ENCODE results near the gene DNASE1L2.
"Not testable (repeated sequence)": the region's sequence is repeated elsewhere in the genome, so short reads cannot be mapped to it uniquely, and the experiment has no call there.

DNASE1L2 gene

GRCh38 chr16:2226245-2226793 lies 9.9 kb upstream of the DNASE1L2 start:
- DNase-seq = no peak

GRCh38 chr16:2226918-2227317 lies 9.3 kb upstream of the DNASE1L2 start:
- DNase-seq = no peak

- DNase-seq = no peak
These were observed 8.0 kb upstream of the DNASE1L2 start for GRCh38 chr16:2228161-2228824.

GRCh38 chr16:2229091-2229490 lies 7.2 kb upstream of the DNASE1L2 start:
- DNase-seq = no peak

GRCh38 chr16:2229632-2230250 lies 6.5 kb upstream of the DNASE1L2 start:
- no peak for DNase-seq

GRCh38 chr16:2230376-2230775 lies 5.9 kb upstream of the DNASE1L2 start:
- no peak for DNase-seq

GRCh38 chr16:2231016-2231931 lies 5.0 kb upstream of the DNASE1L2 start:
- DNase-seq = no peak

- DNase-seq = no peak
These were observed 3.9 kb upstream of the DNASE1L2 start for GRCh38 chr16:2232094-2232990.

- no peak for DNase-seq
These were observed 3.0 kb upstream of the DNASE1L2 start for GRCh38 chr16:2233046-2233775.

GRCh38 chr16:2233872-2234812 lies 2.1 kb upstream of the DNASE1L2 start:
- DNase-seq = peak; percentile 90

- DNase-seq = no peak
These were observed 1.5 kb upstream of the DNASE1L2 start for GRCh38 chr16:2234813-2235170.

GRCh38 chr16:2235234-2235651 lies 1.0 kb upstream of the DNASE1L2 start:
- DNase-seq = no peak

- DNase-seq = no peak
These were observed 428 bp upstream of the DNASE1L2 start for GRCh38 chr16:2235695-2236336.

GRCh38 chr16:2237102-2237482 lies 848 bp downstream of the DNASE1L2 start:
- DNase-seq = no peak

GRCh38 chr16:2237493-2238149 lies 1.4 kb downstream of the DNASE1L2 start:
- DNase-seq = no peak

GRCh38 chr16:2238150-2238837 lies 2.0 kb downstream of the DNASE1L2 start:
- no peak for DNase-seq

GRCh38 chr16:2238838-2239675 lies 2.8 kb downstream of the DNASE1L2 start:
- DNase-seq = no peak

GRCh38 chr16:2240331-2240730 lies 4.1 kb downstream of the DNASE1L2 start:
- DNase-seq = not testable (repeated sequence)

All from NCI-H510A (cell line).